Stimulated activated CD4-positive, alpha-beta T cell treated with anti-CD3 and anti-CD28 coated beads, TNF-alpha, amount 100 ng/mL, for 48 hours (primary cell): ENCODE results near the gene DSE.

Experiments
- DNase-seq, 3 donors: peaks; one replicate each; pipeline ENCODE4 v3.0.0-alpha.2; 2020; ENCODE audit warnings: low read depth in 3 of 3

DSE gene

GRCh38 chr6:116447052-116447451 lies 76.3 kb downstream of the DSE start:
- no peak for DNase-seq

DNA sequence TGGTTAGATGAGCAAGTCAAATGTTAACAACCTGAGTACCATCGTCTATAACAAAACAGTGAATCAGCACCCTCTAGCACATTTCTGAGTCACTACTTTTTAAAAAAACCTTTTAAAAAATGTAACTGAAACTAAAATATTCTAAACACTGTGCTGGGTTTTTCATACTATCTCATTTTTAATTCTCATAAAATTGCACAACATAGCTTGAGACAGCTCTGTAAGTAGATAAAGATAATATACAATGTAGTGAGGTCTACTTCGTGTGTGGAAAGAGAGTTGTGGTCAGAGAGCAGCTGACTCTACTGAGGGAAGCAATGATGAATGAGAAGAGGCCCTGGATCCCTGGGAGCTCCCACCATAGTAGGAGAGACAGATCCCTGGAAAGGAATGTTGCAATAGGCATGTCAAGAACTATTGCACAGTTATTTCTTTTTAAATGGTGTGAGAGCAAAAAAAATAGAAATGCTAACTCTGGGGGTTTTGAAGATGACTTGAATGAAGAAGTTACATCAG lies 76.8 kb downstream of the DSE start:
- DNase-seq = no peak

DNA sequence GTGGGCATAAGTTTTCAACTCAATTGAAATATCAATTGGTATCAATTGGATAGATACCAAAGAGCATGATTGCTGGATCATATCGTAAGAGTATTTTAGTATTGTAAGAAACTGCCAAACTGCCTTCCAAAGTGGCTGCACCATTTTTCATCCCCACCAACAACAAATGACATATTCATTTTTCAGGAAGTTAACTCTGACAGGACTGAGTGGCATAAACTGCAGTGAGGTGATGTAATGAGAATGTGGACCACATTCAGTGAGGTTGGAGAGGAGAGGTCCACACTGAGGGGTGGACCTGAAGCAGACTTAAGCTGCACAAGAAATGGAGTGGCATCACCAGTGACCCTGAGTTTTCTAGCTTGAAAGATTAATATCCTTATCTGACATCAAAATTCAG lies 78.8 kb downstream of the DSE start:
- DNase-seq = no peak

- no peak for DNase-seq
Observed at GRCh38 chr6:116450185-116450710, 79.5 kb downstream of the DSE start.

- DNase-seq = no peak
Observed at GRCh38 chr6:116450769-116451740, 80.3 kb downstream of the DSE start.

- DNase-seq = no peak
Observed at GRCh38 chr6:116451916-116452315, 81.2 kb downstream of the DSE start.

GRCh38 chr6:116452531-116452930 lies 81.8 kb downstream of the DSE start:
- DNase-seq = no peak

DNA sequence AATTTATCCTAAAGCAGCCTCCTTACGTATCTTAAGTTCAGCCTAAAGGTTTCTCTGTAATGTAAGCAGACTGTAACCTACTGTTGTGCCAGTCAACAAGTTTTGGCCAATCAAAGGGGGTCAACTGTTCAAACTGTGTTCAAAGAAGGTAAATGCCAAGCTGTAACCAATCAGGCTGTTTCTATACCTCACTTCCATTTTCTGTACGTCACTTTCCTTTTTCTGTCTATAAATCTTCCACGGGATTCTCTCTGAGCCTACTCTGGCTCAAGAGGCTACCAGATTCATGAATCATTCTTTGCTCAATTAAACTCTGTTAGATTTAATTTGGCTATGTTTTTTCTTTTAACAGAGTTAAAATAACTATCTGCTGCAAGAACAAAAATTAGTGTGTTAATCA lies 85.4 kb downstream of the DSE start:
- DNase-seq = no peak

GRCh38 chr6:116456927-116457326 lies 86.2 kb downstream of the DSE start:
- no peak for DNase-seq

DNA sequence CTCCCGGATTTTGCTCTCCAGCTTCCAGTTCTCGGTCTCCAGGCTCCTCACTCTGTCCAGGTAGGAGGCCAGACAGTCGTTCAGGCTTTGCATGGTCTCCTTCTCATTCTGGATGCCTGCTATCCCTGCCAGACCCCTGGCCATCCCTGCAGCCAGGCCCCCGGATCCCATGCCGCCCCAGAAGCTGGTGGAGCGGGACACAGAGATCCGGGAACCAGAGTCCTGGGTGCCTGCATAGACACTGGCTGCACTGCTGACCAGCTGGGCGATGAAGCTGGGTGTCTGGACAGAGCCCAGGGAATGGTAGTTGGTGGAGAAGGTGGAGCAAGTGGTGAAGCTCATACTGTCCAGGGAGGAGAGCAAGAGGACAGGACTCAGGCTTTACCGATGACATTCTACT lies 87.5 kb downstream of the DSE start:
- DNase-seq = no peak

DNA sequence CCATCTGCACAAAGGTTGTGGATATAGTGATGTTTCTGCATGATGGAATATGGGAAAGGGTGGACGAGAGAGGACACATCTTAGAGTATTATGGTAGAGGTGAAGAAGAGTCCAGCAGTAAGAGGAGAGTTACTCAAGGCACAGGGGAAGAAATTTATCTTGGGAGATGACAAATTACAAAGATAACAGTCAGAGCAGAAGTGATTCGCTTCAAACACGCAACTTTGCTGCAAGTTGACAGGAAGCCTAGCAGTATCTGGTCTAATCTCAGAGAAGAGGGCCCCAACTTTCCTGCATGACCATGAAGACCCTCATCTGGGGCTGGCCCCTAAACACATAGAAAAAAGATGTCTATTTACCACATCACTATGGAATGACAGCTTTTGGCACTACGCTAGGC lies 89.2 kb downstream of the DSE start:
- no peak for DNase-seq

GRCh38 chr6:116461331-116461931 lies 90.7 kb downstream of the DSE start, which contains the start of gene CALHM6:
TSS of gene CALHM6 (plus strand) at chr6:116461375. CDS start at chr6:116461930, 555 bp downstream.
- no peak for DNase-seq

DNA sequence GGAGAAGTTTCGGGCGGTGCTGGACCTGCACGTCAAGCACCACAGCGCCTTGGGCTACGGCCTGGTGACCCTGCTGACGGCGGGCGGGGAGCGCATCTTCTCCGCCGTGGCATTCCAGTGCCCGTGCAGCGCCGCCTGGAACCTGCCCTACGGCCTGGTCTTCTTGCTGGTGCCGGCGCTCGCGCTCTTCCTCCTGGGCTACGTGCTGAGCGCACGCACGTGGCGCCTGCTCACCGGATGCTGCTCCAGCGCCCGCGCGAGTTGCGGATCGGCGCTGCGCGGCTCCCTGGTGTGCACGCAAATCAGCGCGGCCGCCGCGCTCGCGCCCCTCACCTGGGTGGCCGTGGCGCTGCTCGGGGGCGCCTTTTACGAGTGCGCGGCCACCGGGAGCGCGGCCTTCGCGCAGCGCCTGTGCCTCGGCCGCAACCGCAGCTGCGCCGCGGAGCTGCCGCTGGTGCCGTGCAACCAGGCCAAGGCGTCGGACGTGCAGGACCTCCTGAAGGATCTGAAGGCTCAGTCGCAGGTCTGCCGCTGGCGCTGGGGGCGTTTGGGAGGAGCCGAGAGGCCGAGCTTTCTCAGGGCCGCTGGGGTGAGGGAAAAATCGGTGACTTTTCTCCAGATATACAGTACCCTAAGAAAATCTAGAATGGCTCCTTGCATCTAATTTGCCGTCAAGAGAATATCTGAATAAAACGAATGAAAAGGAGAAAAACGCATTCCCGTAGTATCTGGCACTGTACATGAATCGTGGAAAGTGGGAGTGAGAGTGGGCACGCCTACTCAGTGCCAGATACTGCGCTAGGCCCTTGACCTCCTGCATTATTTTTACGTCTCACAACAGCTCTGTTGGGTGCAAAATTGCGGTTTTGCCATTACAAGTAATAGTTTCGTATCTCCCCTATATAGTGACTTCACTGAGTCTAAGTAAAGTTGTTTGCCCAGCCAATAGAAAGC lies 91.5 kb downstream of the DSE start:
- peak in 2 of 3 donors; percentile 20 to 43 for DNase-seq

GRCh38 chr6:116463301-116463700 lies 92.6 kb downstream of the DSE start:
- no peak for DNase-seq

DNA sequence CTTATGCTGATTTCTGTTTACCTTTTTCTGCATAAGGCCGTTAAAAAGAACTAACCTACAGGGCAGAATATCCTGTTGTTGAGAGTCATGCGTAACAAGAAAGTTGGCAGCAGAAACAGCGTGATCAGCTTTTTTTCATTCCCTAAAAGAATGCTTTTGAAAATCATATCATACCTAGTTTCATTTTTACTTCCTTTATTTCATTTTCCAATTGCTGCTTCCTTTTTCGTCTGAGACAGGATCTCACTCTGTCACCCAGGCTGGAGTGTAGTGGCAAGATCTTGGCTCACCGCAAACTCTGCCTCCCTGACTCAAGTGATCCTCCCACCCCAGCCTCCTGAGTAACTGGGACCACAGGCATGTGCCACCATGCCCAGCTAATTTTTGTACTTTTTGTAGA lies 94.5 kb downstream of the DSE start:
- no peak for DNase-seq

- DNase-seq = no peak
Observed at GRCh38 chr6:116467096-116467495, 96.3 kb downstream of the DSE start.

- DNase-seq = no peak
Observed at GRCh38 chr6:116467514-116467913, 96.8 kb downstream of the DSE start.

GRCh38 chr6:116468293-116468692 lies 97.5 kb downstream of the DSE start:
- no peak for DNase-seq

GRCh38 chr6:116471531-116471930 lies 100.8 kb downstream of the DSE start:
- no peak for DNase-seq

DNA sequence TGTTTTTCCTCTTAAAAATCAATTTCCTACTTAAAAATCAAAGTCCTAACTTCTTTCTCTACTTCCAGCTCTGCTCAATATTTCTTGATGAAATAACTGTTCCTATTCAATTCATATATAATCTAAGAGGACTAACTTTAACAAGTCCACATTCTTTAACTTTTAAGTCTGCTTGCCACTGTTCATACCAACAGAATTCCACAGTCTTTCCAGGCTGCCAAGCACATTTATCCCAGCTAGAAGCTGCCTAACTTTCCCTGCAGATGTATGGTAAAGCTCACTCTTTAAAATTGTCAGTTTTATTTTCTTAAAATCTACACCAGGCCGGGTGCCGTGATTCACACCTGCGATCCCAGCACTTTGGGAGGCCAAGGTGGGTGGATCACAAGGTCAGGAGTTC lies 102.0 kb downstream of the DSE start:
- DNase-seq = no peak

GRCh38 chr6:116475141-116475540 lies 104.4 kb downstream of the DSE start:
- DNase-seq = no peak
